NCI-H1048 (cell line): ENCODE data around the gene PARD3.

Source experiments
- DNase-seq: peaks from one replicate; lab custom pipeline; 2025; lab: John Stamatoyannopoulos, UW

Gene PARD3

DNA sequence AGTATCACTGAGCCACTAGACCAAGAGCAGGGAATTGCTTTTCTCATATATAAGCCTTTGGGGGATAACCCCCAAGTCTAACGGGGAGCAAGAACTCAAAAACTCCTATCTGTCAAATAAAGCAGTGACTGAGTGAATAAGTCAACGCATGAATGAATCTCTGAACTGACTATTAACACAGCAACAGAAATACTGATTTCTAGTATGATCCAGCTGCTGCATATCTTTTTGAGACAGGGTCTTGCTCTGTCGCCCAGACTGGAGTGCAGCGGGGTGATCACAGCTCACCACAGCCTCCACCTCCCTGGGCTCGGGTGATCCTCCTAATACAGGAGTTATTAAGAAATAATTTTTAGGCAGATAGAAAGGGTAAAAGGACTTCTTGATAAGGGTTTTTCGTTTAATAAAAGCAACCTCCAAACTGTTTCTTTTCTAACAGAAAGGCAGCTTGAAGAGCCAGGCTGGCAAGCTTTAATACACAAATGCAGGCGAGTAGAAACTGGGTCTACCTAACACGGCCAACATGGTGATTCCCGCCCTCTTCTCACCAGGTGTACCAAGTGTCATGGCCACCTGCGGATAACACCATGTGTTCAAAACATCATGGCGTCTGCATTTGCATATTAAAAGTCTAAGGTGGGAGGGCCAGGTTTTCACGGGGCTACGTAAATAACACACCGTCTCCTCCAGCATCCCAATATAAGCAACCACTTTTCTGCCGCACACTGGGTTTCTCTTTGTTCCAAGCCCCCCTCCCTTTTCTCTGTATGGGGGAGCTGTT is 631.9 kb downstream of the PARD3 start:
- DNase-seq, result no peak

DNA sequence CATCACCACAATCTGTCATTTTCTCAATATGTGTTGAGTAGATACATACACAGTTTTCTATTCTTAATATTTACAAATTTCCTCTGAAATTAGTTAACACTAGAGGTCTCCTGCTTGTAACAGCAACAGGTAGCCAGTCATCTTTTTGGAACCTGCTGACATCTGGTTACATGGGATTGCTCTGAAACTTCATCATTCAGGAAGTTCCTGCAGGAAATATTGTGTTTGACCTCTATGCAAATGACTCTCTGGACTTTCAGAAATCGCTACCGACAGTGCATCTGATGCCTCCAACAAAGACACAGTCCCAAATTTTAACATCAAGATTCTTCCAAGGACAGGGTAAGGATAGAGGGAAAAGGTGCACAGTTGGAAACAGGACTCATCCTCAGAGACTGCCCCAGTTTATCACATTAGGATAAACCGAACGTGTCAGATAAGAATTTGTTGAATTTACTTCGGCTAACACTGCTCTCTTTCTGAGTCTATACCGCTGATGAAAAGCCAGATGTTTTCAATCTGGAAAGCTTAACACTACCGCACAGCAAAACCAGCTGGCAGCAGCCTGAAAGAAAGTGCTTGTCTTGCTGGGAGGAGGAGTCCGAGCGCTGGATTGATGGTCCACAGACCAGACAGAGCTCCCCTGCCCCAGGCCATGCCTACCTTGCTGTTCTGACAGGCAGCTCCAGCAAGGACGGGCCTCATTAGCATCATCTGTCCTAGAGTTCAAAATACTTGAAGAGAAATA is 633.4 kb downstream of the PARD3 start:
- no peak for DNase-seq

DNA sequence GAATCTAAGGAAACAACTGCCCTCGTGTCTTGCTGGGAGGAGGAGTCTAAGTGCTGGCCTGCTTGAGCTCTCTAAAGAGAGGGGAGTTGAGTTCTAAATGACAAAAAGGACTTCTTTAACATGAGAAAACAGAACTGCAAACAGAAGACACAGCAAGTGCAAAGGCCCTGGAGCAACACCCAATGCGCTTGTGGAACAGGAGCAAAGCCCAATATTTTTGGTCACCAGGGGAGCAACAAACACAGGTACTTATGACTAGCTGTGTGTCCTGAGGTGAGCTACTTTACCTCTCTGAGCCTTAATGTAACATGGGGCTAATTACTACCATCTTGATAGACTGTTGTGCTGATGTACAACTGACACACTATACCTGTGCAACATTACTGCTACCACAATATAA is 634.3 kb downstream of the PARD3 start:
- no peak for DNase-seq

DNA sequence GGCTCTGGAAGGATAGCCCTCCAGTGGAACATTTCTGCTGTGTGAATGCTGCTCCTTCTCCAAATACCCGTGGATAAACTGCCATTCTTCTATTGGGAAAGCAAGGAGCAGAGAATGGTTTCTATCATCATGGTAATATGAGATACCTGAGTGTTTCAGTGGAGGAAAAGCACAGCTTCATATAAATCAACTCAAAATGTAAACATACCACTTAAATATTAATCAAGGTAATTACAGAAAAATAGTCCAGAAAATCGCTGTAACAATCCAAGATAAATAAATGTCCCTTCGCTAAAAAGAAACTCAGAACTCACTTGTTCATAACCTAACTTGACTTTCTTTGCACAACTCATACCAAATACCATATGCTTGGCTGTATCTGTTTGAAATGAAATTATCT is 635.8 kb downstream of the PARD3 start:
- no peak for DNase-seq

DNA sequence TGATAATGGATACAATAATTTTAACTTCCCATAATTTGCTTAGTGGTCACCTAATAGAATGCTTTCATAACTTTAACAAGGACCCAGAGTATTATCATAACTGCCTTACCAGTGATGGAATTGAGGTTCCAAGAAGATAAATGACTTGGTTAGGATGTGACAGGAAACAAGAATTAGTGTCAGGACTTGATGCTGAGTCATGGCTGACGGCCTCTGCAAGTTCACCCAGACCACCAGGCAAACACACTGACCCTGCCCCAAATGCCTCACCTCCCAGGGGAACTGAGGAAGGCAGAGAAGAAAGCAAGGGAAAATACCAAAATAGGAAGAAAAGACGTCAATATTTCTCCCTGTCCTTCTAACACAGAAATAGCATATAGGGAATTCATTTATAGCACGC is 636.3 kb downstream of the PARD3 start:
- DNase-seq, result no peak

DNA sequence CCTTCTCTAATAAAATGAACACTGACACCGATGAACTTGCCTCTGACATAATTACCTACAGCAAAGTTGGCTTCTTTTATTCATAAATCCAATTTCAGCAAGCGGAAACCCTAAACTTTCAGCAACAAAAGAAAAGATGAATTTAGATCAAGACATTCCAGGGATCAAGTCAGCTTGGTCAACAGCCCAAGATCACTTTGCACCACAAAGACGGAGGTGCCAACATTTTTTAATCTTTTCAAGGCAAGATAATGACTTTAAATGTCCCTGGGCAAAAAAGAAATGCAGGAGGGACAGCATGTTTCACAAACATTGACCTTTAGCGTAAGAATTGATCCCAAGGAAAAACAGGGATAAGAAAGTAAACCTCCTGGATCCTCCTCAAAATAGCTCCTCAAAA is 636.9 kb downstream of the PARD3 start:
- no peak for DNase-seq

DNA sequence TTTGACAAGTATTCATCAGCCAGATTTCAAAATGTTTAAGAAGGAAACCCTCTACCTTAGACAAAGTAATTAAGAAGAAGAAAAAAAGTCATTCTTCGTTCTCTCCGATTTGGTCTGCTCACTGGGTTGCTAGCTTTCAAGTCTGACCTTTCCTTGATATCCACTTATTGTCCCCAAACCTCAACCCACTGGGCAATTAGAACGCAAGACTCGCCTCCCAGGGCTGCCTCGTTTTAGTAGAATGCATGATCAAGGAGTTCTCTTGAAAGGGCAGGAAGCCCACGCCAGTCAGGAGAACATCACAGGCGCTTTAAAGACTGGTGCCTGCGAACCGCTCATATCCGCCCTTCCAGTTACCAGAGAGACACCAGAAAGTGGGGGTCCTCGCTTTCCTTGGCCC is 637.7 kb downstream of the PARD3 start:
- no peak for DNase-seq

DNA sequence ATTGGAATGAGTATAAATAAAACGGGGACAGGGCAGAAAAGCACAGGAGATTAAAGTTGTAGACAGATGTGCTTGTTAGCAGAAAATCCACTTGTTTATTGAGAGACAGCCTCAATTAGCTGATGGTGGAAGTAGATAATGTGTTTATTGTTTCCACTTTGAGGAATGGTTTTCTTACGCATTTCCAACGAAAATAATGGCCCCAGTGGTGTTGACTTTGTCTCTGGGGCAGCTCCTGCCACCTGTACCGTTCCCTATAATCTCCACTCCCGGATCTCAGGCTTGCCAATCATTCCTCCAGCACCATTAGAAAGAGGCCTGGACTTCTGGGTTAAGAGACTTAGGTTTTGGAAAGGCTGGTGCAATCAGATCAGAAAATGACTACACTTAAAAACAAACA is 638.7 kb downstream of the PARD3 start:
- DNase-seq, result no peak

DNA sequence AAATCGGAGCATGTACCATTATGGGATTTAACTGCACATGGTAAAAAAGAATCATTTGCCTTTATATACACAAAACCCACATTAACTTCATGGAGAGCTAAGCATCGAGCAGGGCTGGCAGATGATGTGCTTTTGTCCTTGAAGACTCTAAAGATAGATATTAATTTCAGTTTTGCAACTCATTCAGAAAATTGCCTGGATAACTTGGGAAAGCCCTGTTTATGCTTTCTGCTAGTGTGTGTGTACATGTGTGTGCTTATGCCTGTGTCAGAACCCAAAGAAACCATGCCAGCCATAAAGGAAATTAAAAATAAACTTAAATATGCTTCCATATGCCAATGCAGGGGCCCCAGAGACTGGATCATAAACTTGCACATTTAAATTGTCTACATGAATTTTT is 640.0 kb downstream of the PARD3 start:
- no peak for DNase-seq

DNA sequence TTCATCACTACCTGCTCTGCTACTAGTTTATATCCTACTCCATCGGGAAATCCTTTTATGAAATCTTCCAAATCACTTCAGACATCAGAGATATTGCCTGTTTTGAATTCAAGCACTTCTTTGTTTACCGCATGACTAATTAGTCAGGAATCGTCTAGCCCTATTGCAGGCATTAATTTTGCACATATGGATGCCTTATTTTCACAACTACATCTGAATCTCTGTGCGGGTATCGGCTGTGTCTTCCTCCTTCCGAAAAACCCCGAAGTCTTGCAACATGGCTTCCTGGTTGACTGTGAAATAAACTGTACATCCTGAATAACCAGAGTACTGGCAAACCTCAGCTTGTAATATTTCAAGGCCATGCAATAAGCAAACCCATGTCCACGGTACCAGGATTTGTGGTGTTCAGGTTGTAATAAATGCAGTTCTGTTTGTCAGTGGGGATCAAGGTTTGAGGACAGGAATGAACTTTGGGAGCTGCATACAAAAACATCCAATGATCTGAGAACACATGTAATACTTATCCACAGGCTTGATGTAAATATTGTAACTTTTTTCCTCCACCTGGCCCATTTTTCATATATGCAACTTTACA is 642.1 kb downstream of the PARD3 start:
- DNase-seq, result no peak

DNA sequence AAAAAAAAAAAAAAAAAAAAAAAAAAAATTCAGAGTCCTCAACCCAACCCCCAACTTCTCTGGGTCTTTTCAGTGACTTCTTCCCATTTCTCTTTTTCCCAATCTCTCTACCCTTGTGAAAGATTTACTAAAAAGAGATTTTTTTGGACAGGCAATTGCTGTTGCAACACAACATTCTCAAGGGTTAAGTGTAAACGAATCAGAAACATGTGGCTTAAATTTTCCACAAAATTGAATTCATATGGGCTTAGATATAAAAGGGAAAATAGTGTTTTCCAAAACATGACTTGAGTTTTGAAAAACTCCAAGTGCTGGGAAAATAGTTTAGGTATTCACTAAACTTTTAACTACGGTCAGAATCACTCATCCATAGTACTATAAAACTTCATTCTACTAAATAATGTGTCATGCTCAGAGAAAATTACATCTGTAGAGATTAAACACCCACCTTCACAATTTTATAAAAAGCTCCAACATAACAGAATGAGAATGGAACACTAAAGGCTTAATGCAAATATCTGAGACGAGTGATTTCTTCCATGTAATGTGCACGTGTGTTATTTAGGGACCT is 643.1 kb downstream of the PARD3 start:
- DNase-seq, result no peak

DNA sequence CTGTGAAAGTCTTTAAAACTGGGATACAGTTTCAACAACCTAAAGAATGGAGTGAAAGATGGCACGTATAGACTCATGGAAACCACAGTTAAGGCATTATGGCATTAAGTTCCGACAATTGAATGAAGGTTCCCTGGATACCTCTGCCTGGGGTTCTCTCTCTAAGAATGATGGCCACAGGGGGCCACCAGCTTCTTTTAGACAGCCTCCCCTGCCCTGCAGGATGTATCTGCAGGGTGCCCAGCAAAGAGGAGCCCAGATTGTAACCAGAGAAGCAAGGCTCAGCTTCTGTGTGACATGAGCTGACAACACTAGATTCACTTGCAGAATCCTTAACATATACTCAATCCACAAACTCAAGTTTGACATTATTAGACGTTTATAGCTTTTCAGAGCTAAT is 645.4 kb downstream of the PARD3 start:
- no peak for DNase-seq

DNA sequence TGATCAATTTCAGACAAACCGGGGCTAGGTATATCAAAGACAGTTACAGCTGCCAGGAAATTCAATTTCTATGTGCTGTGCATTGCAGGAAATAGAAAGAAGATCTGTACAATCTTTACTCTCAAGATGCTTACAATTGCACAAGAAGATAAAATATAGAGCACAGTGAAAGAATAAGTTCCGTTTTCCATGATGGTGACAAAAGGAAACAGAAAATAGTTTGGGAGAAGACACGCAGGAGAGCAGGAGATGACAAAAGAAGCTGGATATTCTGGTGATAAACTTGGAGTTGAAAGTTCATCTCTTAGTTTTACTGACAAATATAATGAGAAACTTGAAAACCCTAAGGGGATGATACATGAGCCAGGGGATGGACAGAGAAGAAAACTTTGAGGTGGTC is 646.0 kb downstream of the PARD3 start:
- no peak for DNase-seq

DNA sequence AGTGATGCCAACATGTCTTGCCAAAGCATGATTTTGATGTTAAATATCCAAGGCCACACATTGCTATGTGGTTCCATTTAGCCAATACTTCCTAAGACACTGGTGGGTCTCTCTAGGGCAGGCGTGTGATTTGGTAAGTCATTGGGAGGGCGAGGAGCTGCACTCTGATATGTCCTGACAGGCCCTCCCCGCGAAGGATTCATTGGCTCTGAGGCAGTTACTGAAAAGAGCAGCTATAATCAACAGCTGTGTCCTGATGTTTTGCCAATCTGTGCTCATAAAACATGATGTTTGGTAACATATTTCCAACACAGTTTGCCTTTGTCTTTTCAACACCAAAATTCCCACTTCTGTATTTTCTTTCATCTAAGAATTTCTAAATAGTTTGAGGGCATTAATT is 646.7 kb downstream of the PARD3 start:
- DNase-seq, result no peak

DNA sequence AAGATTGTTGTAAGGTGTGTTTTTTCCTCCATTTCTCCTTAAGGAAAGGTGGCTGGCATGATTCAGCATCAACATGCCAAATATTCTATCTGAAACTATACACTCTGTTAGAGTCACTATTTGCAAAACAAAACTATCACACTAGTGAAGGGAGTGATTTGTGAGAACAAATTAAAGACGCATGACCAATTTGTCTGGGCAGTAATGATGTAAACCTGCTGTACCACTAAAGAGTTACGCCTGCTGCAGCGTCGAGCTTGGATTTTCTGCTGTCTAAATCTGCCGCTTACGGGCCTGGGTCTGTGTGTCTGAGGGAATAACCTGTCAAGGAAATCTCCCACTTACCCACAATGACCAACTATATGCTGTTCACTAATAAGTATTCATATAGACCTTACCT is 648.3 kb downstream of the PARD3 start:
- DNase-seq, result no peak

DNA sequence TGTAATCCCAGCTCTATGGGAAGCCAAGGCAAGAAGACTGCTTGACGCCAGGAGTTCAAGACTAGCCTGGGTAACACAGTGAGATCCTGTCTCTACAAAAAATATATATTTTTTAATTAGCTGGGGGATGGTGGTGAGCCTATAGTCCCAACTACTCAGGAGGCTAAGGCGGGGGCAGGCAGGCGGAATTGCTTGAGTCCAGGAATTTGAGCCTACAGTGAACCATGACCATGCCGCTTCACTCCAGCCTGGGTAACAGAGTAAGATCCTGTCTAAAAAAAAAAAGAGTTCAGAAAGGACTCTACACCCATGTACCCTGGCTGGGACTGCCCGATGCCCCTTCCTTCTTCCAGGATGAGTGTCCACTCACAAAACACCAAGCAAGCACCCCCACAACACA is 648.7 kb downstream of the PARD3 start:
- DNase-seq, result no peak

DNA sequence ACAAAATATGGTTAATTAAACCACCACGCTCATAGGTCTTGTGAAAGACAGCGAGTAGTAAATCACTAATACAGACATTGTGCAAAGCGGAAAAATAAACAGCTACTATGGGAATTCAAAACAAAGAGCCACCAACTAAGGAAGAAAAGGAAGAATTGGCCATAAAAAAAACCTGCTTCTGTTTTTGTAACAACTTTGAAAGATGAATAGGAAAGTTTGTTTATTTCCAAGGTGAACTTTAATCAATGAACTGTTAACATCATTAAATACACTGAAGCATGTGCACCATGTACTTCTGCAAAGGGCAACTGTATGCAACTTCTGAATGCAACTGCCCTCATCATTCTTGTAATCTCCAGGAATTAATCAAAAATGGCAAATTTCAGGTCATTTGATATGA is 651.1 kb downstream of the PARD3 start:
- no peak for DNase-seq

DNA sequence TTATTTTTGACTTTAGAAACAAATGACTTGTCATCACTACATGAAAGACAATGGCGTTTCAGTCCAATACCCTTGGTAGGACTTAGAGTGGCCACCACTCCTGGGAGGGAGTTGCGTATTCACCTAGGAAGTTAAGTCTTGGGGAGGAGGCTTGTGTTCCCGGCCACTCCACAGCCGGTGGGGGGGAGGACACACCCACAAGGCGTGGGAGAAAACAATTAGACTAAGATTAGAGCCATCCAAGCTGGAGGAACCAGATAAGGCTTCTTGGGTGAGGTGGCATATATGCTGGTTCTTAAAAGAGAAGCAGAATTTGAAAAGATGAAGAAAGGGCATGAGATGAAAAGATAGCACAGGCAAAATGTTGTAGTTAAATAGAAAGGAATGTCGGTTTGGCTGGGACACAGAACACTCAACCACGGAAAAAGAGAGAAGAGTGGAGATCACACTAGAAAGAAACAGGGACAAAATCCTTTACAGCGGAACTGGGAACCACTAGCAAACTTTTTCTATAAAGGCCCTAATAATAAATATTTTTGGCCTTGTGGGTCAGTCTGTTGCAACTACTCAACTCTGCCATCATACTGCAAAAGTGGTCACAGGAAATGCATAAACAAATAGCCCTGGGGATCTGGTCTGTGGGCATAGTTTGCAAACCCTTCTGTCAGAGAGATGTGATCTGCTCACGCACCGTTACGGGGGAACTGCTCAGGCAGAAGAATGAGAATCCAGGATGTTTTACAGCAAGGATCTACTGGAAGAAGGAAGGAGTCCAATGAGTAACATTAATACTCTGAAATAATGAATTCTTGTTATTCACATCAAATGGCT is 651.8 kb downstream of the PARD3 start:
- DNase-seq, result no peak

DNA sequence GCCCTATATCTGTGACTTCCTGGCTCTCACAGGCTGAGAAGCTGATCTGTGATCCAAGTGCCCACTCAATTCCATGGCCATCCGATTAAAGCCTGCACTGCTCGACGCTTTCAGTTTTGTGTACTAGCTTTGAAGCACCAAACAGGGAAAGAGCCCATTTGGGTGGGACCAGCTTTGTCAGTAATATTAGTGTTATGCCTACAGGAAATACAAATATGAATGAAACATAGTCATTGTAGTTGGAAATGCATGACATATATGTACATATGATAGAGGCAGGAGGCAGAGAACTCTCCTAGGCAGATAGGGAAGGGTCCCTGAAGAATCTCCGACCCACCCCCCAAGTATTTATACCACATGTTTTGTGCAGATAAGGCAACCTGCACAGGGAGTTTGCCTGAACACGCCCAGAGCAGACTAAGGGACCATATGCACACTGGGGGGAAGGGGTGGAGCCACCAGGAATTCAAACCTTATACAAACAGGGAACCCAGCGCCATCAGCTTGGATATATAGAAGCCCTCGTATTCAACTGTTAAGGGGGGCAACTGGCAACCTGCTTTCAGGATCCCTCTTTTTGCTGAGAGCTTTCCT is 653.2 kb downstream of the PARD3 start:
- DNase-seq, result no peak

DNA sequence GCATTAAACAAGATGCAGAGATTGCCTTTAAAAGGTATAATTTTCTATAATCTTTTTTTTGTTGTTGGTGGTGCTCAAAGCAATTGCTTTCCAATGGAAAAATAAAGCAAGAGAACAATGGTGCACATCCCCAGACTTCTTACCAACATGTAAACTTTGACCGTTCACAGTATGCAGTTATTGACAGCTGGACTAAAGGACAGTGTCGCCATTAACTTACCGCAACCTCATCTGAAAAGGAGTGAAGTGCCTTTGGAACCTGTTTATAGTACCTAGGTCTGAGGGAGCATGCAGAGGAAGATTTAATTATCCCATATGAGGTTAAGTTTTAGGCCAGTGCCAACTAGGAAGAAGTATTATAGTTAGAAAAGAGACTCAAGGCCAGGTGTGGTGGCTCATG is 654.5 kb downstream of the PARD3 start:
- no peak for DNase-seq

DNA sequence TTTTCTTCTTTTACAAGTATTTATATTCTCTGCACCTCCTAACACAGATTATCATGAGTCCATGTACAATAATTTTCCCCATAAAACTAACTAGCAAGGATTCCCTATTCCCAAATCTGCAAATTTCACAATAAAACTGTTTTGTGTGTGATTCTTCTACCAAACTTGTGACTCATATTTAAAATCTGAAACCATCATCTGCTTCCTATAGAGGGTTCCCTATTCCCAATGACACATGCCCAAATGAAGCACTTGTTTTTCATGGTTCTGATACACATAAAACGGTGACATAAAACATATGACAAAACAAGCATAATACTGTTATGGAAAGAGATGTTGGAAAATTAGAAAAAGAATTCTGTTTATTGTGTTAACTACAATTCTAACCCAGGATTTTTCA is 657.6 kb downstream of the PARD3 start:
- no peak for DNase-seq
